Ascending aorta (tissue), 2 donors: ENCODE data around the gene GPD2. TPM values are rescaled to one million over a fixed set of nuclear protein-coding genes. Genes with fewer than 3 reads are reported as not detected.

ENCODE experiments used
- DNase-seq, 2 donors: peaks; one replicate each; pipeline ENCODE4 v3.0.0-alpha.2; 2019; ENCODE audit warnings: low spot score in 2 of 2
- H3K27ac ChIP-seq, 2 donors: fragments of 200-600 bp; sonication (generic); one replicate each; pipeline ENCODE4 v1.5.1; 2016 to 2017; ENCODE audit warnings: mild to moderate bottlenecking in 1 of 2
- H3K27me3 ChIP-seq: fragments of 200-600 bp; sonication (generic); one replicate; pipeline ENCODE4 v1.5.1; 2017
- H3K36me3 ChIP-seq, 2 donors: fragments of 200-600 bp; sonication (generic); one replicate each; pipeline ENCODE4 v1.5.1; 2016
- H3K4me1 ChIP-seq, 2 donors: fragments of 200-600 bp; sonication (generic); one replicate each; pipeline ENCODE4 v1.5.1; 2016 to 2017; ENCODE audit warnings: mild to moderate bottlenecking in 1 of 2
- H3K4me3 ChIP-seq, 2 donors: fragments of 200-600 bp; sonication (generic); one replicate each; pipeline ENCODE4 v1.5.1; 2016 to 2017; ENCODE audit warnings: mild to moderate bottlenecking in 1 of 2
- H3K9me3 ChIP-seq, 2 donors: fragments of 200-600 bp; sonication (generic); one replicate each; pipeline ENCODE4 v1.5.1; 2016
- CTCF ChIP-seq, 3 experiments: fragments of 200-600 bp in 2 of 3; fragments of 450-650 bp in 1 of 3; sonication (generic) in 2 of 3; IDR thresholded peaks; one replicate each; pipeline ENCODE4 v1.5.1; 2016 to 2019; ENCODE audit warnings: antibody characterized with exemption in 3 of 3, mild to moderate bottlenecking in 1 of 3, moderate library complexity in 1 of 3
- intact Hi-C: fragments of 100-400 bp; cut with DNase I; formaldehyde crosslinking; loops from one replicate; pipeline ENCODE4 v1.15.1; 2023
- total RNA-seq: library from RNA; depleted of rRNA; stranded (reverse); fragments of >200 nt; gene quantifications from one replicate; pipeline ENCODE4 v1.1.0, GENCODE V29; 2016

GPD2 gene
- total RNA-seq, 1 donor from 2014 or later: 20.0 TPM

GRCh38 chr2:156459720-156460119 is 23.5 kb downstream of the GPD2 start:
- no peaks in the 10 kb centered on the region for H3K36me3 ChIP-seq
- no peak for TF ChIP-seq CTCF (IDR thresholded peaks at IDR 0.05)
- H3K27ac ChIP-seq: no peak overlapping the region
- no peaks in the 10 kb centered on the region for H3K4me1 ChIP-seq
- no peak overlapping the region for H3K4me3 ChIP-seq
- intact Hi-C loops: no loop called here
- no peaks in the 10 kb centered on the region for H3K9me3 ChIP-seq
- no peak for DNase-seq
- no peaks in the 10 kb centered on the region for H3K27me3 ChIP-seq

GRCh38 chr2:156464106-156464505 is 27.9 kb downstream of the GPD2 start:
- H3K4me3 ChIP-seq: no peak overlapping the region
- intact Hi-C loops: no loop called here
- peaks cover 0 to 10% of the 10 kb centered on the region in 2 donors for H3K4me1 ChIP-seq
- no peaks in the 10 kb centered on the region for H3K36me3 ChIP-seq
- H3K9me3 ChIP-seq: no peaks in the 10 kb centered on the region
- DNase-seq: no peak
- H3K27me3 ChIP-seq: no peaks in the 10 kb centered on the region
- no peak overlapping the region for H3K27ac ChIP-seq
- no peak for TF ChIP-seq CTCF (IDR thresholded peaks at IDR 0.05)

GRCh38 chr2:156465573-156465972 is 29.4 kb downstream of the GPD2 start:
- Histone ChIP-seq H3K4me3 (no peak overlapping the region), H3K4me1 (peaks cover 0 to 10% of the 10 kb centered on the region in 2 donors), H3K36me3 (no peaks in the 10 kb centered on the region), H3K27me3 (no peaks in the 10 kb centered on the region), H3K27ac (no peak overlapping the region), H3K9me3 (no peaks in the 10 kb centered on the region)
- TF ChIP-seq CTCF (IDR thresholded peaks at IDR 0.05): no peak
- no peak for DNase-seq
- intact Hi-C loops: no loop called here

GRCh38 chr2:156466739-156467405 is 30.7 kb downstream of the GPD2 start:
- DNase-seq: no peak
- Histone ChIP-seq H3K9me3 (no peaks in the 10 kb centered on the region), H3K27ac (peak overlapping the region; percentile 30 to 55), H3K27me3 (no peaks in the 10 kb centered on the region), H3K4me1 (peaks cover 0 to 10% of the 10 kb centered on the region in 2 donors), H3K36me3 (no peaks in the 10 kb centered on the region), H3K4me3 (peak overlapping the region; percentile 10 to 29)
- TF ChIP-seq CTCF (IDR thresholded peaks at IDR 0.05): no peak
- intact Hi-C loops: no loop called here

- Histone ChIP-seq H3K36me3 (no peaks in the 10 kb centered on the region), H3K27ac (no peak overlapping the region), H3K4me1 (peaks cover 0 to 6% of the 10 kb centered on the region in 2 donors), H3K9me3 (no peaks in the 10 kb centered on the region), H3K4me3 (no peak overlapping the region), H3K27me3 (no peaks in the 10 kb centered on the region)
- intact Hi-C loops: no loop called here
- no peak for DNase-seq
- TF ChIP-seq CTCF (IDR thresholded peaks at IDR 0.05): no peak
Observed at GRCh38 chr2:156470975-156471583, 34.9 kb downstream of the GPD2 start.
